HG03039 (cell line): Measurements from ENCODE around the gene E4F1.
"Not testable (repeated sequence)": the region's sequence is repeated elsewhere in the genome, so short reads cannot be mapped to it uniquely, and the experiment has no call there.

Source experiments
- ATAC-seq: cut with Tn5 transposase; IDR thresholded peaks from one replicate; pipeline ENCODE4 v1.9.1; 2021; ENCODE audit warnings: mild to moderate bottlenecking, moderate library complexity; ENCODE audit not compliant: unreplicated experiment

The E4F1 gene

DNA sequence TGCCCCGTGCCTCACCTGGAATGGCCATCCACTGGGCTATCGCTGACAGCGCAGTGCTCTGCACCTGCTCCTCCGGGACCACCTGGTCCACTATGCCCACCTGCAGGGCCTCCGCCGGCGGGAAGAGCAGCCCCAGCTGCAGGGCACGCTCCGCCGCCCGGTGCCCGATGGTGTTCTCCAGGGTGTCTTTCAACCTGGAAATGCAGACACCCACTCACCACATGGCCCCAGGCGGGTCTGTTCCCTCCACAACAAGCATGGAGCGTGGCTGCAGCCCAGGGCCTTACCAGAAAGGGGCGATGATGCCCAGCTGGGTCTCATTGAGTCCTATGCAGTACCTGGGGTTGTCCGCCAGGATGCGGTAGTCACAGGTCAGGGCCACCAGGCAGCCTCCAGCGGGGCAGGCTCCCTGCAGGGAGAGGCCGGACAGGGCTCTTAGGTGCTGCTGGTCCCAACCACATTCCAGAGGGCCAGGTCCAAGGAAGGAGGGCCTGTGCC is 19.7 kb downstream of the E4F1 start:
- ATAC-seq = no peak

DNA sequence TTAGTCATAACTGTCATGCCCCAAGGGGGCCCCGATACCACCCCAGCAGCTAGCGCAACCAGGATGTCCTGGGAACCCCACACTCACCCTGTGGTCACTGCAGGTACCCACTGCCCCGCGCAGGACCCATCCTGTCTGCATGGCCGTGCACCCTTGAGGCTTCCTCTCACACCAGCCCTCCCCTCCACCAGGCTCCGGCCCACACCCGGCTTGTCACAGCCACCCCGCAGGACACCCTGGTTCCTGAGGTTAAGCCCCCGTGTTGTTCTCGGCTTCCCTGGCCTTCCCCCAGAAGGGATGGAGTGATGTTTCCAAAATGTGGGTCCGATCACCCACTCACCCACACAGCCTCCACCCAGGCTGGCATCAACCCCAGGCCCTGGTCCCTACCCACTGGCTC is 20.4 kb downstream of the E4F1 start:
- ATAC-seq = no peak

DNA sequence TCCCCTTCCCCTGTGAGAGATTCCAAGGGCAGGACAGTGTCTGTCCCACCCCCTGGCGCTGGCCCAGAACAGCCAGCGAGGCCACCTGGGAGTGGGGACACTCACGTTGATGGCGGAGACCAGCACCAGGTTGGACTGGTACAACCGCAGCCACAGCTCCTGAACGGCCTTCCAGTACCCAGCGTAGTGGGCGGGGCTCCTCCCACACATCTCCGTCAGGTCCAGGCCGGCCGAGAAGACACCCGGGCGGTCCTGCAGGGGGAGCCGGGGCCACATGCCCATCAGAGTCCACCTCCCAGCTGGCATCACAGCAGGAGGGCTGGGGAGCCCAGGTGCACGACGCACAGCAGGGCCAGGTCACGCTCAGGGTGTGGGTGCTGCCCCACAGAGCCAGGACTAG is 20.9 kb downstream of the E4F1 start:
- no peak for ATAC-seq

DNA sequence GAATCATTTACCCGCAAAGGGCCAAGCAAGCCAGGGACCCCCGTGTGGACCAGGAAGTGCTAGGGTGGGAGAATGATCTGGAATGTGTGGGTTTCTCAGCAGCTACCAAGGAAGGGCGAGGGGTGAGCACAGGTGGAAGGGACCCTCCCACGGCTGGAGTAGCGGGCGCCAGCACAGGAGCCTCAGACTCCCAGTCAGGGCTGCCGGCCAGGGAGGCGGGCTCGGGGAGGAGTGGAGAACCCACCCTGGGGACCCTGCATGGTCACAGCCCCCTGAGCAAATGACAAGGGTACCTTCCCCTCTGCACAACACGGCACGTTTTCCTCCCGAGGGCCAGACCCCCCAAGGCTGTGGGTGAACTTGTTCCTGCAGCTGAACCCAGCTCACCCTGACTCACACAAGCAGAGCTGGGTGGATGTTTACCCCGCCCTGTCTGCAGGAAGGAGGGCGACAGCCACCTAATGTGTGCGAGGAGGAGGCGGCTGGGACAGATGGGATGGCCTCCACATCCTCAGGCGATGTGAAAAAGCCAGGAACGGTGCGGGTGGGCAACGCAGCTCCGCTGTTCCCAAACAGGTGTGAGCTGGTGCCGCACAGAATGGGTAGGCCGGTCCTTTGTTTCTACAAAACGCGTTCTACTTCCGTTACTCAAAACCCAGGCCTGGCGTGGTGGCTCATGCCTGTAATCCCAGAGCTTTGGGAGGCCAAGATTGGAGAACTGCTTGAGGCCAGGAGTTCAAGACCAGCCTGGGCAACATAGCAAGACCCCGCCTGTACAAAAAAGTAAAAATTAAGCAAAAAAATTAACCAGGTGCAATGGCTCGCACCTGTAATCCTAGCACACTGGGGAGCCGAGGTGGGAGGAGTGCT is 21.8 kb downstream of the E4F1 start:
- ATAC-seq = no peak

DNA sequence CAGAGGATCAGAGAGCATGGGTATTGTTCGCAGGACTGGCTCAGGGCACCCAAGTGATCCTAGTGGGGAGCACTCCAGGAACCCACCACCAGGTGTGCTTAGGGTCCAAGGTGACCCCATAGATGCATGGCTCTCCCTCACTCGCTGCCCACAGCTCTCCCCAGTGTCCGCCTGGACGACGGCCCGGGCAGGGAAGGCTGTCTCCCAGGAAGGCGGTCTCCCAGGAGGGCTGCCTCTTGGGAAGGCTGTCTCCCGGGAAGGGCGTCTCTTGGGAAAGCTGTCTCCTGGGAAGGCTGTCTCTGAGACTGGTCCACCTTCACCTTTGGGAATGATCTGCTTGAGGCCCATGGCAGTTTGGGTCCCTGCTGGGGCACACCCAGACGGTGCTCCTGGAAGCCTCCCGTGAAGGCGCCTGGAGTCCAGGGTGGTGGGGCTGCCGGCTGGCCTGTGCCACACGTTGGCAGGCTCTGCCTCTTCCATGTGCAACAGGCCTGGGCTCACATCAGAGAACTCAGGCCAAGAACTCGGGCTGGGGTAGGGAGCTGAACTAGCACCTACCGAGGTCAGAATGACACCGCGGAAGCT is 23.0 kb downstream of the E4F1 start:
- ATAC-seq = no peak

DNA sequence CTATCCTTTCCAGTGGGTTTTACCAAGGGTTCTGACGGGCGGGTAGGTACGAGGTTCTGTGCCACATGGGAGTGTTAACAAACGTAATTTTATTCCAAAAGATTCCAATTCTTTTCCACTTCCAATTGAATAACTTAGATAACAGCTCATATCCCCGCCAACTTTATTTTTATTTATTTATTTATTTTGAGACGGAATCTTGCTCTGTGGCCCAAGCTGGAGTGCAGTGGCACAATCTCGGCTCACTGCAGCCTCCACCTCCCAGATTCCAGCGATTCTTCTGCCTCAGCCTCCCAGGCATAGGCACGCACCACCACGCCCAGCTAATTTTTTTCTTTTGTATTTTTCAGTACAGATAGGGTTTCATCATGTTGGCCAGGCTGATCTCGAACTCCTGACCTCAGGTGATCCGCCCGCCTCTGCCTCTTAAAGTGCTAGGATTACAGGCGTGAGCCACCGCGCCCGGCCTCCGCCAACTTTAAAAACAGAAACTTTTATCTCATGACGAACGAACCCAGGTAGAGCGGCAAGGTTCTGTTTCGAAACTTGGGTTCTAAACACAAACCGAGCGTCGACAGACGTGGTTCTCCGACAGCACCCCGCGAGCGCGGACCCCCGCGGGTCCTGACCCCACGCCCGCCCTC is 27.4 kb downstream of the E4F1 start:
- no peak for ATAC-seq

DNA sequence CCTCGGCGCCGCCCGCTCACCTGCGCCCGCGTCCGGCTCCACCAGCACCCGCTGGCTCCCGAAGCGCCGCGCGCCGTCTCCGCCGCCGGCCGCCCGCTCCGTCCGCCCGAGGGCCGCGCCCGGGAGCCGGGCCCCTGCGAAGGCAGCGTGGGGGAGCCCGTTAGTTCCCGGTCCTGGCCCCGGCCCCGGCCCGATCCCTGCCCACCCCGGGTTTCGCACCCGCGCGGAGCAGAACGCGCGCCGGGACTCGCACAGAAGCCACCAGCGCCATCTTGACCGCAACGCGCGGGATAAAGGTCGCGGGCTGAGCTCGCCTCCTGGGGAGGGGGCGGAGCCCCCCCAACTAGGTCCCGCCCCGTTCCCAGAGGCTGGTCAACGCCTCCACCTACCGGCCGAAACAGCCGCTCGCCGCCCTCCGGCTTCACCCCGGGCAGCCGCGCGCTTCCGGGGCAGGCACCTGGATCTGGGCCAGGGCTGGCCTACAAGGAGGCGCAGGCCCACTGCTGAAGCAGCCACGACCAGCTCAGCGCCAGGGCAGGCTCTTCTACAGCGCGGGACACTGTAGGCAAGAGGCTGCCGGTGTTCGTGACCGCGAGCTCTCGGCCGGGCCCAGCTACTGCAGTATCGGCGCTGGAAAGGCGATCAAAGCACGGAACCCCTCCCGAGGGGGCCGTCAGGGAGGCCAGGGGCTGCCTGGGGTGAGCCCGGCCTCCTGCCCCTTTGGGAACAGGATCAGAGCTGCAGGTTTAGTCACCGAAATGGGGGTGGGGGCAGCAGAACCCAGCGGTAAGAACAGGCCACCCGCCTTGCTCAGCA is 28.1 kb downstream of the E4F1 start, which contains the start of gene ECI1:
Gene ECI1, minus strand, starts transcription at position 292 of the 816 bp plus-strand sequence. Its CDS starts 21 bp downstream, at position 271.
- peak; percentile 84 for ATAC-seq

DNA sequence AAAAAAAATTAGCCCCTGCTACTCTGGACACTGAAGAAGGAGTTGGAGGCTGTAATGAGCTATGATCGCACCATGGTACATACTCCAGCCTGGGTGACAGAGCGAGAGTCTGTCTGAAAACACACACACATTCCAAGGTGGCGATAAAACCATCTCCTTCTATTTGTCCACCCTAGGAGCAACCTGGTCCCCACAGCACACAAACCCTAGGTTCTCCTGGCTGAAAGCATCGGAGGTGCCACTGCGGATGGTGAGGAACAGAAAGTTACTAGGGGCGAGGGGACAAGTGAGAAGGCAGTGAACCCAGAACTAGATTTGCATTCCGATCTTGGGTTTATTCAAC is 29.4 kb downstream of the E4F1 start:
- ATAC-seq = no peak

DNA sequence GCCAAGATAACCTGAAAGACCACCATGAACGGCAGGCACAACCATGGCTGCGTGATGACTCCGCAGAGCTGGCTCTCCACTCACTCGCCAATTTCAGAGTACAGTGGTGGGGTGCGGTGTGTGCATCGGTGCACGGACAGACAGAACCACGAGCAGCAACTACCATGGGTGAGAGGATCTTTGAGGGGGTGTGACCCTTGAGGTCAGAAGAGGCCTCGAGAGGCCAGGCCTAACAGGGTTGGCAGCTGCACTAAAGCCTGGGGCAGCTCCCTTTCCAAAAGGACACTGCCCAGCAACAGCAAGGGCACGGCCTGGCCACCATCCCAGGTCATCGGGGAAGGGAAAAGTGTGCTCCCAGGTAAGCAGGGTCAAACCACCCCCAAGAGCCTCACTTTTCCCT is 29.9 kb downstream of the E4F1 start:
- no peak for ATAC-seq

DNA sequence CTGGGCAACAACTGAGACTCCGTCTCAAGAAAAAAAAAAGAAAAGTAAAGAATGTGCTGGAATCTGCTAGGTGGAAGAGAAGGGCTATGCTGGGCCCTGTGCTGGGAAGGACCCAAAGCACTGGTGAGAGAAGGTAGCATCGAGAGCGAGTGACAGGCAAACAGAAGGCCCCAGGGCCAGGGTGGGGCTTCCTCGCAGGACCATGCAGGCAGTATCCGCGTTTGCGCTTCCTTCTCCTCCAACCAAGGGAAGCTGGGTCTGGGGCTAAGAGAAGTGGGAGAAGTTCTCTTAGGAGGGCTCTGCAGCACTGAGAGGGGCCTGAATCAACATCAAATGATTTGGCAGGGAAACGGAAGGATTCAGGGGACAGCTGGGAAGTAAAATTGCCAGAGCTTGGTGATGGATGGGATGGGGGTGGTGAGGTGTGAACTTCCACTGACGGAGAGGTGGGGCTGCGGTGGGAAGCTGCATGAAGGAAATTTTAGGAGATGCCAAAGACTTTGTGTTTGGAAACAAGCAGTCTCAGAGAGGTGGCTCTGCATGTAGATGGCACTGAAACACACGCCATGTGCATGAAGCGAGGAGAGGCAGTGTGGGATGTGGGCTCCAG is 33.2 kb downstream of the E4F1 start:
- no peak for ATAC-seq

DNA sequence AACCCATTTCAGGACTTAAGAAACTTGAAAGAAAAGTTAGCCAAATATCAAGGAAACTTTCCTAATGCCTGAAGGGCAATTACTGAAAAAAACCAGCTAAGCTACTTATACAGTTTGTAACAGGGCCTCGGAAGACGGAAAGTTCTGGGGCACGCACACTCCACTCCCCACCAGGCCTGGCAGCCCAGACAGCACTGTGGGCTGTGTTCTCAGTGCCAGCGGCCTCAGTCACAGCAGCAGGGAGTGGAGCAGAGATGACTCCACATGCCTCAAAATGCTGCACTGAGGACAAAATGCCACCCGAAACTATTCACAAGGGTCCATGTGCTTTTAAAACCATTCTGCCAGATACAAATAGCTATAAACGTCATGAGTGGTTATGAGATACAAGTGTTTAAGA is 34.3 kb downstream of the E4F1 start:
- ATAC-seq = no peak

DNA sequence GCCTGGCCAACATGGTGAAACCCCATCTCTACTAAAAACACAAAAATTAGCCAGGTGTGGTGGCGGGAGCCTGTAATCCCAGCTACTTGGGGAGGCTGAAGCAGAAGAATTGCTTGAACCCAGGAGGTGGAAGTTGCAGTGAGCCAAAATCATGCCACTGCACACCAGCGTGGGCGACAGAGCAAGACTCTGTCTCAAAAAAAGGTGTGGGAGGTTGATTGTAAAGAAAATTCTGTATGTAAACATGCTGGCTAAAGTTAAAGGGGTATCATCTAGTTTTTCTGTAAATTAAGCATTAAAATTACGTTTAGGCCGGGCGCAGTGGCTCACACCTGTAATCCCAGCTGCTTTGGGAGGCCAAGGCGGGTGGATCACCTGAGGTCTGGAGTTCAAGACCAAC is 35.1 kb downstream of the E4F1 start:
- ATAC-seq = not testable (repeated sequence)

DNA sequence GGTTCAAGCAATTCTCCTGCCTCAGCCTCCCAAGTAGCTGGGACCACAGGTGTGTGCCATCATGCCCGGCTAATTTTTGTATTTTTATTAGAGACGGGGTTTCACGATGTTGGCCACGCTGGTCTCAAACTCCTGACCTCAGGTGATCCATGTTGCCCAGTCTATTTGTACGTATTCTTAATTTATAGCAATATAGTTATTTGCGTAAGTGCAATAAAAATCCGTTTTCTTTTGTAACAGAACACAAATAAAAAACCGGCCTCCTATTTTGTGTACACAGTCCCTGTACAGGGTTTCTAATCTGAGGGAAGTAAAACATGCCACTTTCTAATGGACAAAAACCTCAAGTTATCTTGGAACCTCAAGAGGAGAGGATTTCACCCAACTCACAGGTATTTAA is 36.9 kb downstream of the E4F1 start:
- ATAC-seq = no peak

DNA sequence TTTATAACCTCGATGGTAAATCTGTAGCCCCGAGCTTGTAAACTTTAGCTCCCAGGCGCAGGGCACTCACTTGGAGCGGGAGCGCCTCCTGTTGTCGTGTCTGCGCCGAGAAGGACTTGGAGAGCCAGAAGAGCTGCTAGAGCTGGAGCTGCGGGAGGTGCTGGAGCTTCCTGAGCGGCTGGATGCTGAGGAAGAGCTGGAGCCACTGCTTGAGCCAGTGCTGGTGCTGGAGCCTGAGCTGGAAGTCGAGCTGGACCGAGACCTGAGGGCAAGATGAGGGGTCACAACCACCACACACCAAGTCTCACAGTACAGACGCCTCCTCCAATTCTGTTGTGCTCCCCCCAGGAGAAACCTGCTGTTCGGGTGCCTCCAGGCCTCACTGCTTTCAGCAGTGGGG is 39.6 kb downstream of the E4F1 start:
- ATAC-seq = not testable (repeated sequence)

DNA sequence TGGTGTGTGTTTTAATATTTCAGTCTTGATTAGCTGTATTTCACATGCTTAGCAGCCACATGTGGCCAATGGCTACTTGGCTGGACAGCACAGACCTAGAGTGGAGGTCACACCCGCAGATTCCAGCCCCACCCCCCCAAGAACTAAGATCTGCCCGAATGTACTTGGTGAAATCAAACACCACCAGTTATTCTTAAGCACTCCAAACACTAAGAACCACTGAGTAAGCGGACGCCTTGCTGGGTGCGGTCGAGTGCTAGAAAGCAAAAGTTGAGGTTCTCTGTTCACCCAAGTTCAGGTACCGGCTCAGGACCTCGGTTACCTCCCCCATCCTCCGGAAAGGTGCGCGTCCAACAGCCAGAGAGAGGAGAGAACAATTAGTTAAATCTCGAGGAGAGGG is 43.5 kb downstream of the E4F1 start:
- not testable (repeated sequence) for ATAC-seq

DNA sequence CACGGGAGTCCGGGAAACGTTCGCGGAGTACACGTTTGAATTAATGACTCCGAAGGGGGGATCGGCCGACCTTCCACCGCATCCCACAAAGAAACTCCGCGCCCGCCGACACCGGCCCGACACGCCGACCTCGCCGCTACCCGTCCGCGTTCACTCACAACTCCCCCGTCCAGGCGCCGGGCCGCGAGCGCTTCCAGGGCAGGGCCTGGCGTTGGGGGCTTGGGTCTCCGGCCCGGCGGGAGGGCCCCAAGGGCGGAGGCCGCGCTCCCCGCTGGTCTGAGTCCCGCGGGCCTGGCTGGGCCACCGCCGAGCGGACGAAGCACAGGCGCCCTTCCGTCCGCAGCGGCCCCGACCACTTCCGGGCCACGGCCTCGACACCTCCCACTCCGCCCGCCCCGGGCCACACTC is 44.1 kb downstream of the E4F1 start:
- peak; percentile 52 for ATAC-seq

DNA sequence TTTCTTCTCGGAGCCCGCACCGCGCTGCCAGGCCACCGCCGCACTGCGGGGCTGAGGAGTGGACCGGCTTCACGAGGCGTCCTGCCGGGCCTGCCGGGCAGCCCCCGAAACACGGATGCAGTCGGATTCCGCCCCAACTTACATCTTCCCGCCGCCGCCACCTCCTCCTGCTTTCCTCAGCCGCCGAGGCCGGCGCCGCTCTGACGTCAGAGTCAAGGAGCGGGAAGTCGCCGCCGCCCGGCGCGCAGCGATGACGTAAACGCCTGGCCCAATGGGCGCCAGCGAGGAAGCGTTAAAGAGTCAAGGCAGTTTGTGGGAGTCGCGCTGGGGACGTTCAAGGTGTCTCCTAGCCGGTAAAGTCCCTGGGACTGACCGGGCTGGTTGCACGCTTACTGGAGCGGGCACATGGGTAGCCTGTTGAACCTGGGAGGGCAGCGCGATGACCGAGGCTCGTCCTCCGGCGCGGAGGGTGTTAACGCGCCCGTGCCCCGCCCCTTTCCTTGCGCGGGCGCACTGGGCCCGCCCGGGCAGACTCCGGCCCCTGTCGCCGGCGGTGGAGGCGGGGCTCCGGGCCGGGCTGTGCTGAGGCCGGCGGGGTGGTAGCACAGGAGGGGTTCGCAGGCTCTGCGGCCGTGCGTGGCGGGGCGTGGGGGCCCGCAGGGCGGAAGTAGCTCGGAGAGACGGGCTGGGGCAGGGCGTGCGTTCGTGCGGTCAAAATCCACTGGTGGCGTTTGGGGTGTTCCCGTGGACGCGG is 44.7 kb downstream of the E4F1 start, which contains the start of gene RNPS1:
Gene RNPS1, minus strand, starts transcription at position 214 of the 754 bp plus-strand sequence. CDS start 3,483 bp downstream, outside the sequence.
- ATAC-seq = peak; percentile 67

DNA sequence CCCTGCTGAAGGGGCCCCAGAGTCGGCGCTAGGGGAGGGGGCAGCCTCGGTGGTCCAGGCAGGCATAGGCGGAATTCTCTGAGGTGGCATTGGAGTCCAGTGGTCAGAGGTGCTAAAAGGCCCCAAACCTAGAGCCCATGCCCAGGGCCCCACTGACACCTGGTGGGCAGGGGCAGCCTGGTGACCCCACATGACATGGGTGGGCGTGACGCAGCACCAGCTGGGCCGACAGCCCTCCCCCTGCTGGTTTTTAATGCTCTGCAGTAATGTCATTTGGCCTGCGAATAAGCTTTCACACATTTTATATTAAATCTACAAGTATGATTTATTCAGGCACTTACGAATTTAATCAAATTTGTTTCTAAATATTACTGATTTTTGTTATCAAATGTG is 46.7 kb downstream of the E4F1 start:
- ATAC-seq = no peak

DNA sequence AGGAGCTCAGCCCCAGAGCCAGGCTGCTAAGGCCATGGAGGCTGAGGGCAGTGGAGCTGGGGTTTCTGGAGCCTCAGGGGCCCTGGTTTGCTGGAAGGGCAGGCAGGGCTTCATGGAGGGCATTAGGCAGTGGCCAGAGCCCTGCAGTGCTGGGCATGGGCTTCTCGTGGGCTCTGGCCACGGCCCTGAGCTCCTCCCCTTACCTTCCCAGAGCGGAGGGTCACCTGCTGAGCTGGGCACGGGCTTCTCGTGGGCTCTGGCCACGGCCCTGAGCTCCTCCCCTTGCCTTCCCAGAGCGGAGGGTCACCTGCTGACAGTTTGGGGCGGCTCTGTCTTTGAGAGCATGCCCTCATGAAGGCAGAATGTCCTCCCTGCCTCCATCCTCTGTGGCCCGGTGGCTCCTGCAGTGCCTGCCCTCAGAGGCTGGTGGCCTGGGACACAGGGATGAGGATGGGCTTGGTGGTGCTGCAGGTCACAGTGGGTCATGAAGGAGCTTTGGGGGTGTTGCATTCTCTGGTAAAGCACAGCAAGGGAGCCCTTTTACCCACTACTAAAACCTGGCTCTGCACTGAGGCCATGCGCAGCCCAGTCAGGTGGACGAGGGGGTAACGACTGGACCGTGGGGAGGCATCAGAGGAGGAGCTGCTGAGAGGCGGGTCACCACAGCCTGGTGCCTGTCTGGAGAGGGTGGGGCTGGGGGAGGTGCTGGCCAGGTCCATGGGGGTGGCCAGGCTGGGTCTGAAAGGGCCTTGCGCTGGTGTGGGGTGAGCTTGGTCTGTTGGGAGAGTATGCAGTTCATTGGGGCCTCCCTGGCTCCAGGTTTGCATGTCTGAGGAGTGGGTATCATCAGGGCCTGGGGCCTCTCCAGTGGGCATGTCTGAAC is 47.4 kb downstream of the E4F1 start:
- no peak for ATAC-seq
